ENCODE data around the gene CHMP4B. TPM values are rescaled to one million over a fixed set of nuclear protein-coding genes. Genes with fewer than 3 reads are reported as not detected.

The CHMP4B gene
- polyA plus RNA-seq, 1 donor, result 66.9 TPM

DNA sequence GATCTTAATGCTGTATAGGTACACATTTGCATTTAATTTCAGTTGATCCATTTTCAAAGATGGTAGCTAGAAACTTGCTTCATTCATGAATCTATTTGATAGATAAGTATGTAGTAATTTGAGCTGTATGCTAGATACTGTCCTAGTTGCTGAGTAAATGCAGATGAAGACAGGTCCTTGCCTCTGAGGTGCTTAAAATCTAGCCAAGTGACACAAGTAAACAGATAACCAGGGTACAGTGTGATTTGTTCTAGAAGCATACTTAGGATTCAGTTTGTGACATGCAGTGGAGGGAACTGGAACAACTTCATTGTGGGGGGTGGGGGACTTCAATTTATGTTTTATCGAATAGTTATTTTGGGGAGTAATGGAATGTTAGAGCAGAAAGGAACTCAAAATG is 9.2 kb downstream of the CHMP4B start:
- no peak for DNase-seq (ENCODE audit: low read depth)

DNA sequence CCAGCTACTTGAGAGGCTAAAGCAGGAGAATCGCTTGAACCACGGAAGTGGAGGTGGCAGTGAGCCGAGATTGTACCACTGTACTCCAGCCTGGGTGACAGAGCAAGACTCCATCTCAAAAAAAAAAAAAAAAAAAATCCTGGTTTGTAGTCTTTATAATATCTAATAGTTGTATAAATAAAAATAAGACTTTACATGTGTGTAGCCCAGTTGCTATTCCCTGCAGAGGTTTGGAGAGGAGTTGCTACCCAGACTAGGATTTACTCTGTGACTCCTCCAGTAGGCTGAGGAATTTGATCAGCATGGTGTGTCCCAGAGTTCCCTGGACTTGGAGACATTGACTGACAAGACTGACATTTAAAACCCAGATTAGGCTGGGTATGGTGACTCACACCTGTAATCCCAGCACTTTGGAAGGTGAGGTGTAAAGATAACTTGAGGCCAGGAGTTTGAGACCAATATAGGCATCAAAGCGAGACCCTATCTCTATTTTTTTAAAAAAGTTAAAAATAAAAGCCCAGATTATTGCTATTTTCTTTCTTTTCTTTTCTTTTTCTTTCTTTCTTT is 10.2 kb downstream of the CHMP4B start:
- no peak for DNase-seq (ENCODE audit: low read depth)

DNA sequence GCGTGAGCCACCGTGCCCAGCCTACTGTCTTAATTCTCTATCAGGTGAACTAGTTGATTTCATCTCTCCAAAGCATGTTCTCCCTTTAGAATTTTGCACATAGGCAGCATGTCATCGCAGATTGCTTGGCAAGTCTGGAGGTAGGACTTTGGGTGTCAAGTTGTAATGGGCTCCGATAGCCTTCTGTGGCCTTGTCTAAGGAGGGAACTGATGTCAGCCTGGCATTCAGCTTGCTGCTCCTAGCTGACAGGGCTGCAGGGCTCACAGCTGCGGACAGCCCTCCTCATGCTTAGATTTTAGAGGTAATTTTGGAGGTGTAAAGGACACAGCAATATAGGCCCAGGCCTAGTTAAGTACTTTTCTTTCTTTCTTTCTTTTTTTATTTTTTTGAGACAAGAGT is 11.3 kb downstream of the CHMP4B start:
- DNase-seq (ENCODE audit: low read depth), result no peak

DNA sequence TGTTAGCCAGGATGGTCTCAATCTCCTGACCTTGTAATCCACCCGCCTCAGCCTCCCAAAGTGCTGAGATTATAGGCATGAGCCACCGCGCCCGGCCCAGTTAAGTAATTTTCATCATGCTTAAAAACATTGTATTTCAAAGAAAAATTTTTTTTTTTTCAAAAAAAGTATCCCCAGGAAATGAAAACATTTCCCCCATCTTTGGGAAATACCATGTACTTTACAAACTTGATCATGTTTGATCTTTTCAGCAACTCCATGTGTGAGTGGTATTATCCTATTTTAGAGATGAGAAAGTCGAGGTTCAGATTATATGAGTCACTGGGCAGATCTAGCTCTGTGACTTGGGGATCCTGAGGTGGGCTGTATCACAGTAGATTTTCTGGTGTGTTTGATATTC is 11.8 kb downstream of the CHMP4B start:
- no peak for DNase-seq (ENCODE audit: low read depth)

DNA sequence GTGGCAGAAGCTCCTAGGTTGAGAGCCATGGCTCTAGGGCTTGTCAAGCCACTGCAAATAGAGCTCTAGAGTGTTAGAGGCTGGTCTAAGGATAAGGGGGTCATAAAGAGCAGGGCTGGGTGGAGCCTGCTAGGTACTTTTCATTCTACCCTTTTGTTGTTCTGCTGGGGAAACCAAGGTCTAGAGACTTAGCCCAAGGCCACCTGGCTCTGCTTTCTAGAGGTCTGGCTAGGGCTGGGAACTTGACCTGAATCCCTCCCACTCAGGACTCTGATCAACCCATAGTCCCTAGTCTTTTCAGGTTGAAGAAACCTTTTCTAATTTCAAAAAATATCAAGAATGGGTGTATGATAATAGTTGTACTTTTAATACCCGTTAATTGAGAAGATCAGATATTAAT is 13.7 kb downstream of the CHMP4B start:
- no peak for DNase-seq (ENCODE audit: low read depth)

DNA sequence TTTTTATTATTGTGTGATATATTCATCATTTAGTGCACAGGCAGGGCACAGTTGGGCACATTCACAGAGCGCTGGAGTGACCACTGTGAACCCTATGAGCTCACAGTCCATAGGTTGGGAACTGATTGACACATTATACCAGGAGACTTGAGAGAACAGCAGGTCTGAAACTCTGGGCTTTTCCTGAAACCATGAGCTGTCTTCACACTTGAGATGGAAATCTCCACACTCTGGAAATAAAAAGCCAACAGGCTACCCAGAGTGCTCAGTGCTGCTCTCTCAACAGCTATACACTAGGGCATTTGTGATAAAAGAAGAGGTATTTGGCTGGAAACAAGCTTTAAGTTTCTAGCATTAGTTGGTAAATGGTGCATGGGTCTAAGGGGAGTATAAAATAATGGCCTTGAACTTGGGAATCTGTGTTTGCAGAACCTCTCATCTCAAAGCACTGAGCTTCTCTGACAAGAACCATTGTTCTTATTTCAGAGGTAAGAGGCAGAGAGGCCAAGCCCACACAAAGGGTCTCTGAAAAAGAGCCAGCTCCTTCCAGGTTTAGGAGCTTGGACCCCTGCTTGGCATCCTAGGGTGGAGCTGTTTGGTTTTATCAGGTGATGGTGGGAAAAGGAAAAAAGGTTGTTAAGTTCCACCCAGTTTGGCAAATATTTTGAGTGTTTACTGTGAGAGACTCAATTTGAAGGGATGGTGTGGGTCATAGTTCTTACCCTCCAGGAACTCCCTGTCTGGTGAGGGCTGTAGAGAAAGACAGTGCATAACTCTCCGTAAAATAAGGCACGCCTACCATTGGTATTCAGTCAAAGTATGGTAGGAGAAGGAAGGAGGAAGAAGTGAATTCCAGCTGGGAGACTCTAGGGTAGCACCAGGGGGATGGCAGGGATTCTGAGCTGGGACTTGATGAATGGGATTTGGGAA is 14.5 kb downstream of the CHMP4B start:
- no peak for DNase-seq (ENCODE audit: low read depth)

DNA sequence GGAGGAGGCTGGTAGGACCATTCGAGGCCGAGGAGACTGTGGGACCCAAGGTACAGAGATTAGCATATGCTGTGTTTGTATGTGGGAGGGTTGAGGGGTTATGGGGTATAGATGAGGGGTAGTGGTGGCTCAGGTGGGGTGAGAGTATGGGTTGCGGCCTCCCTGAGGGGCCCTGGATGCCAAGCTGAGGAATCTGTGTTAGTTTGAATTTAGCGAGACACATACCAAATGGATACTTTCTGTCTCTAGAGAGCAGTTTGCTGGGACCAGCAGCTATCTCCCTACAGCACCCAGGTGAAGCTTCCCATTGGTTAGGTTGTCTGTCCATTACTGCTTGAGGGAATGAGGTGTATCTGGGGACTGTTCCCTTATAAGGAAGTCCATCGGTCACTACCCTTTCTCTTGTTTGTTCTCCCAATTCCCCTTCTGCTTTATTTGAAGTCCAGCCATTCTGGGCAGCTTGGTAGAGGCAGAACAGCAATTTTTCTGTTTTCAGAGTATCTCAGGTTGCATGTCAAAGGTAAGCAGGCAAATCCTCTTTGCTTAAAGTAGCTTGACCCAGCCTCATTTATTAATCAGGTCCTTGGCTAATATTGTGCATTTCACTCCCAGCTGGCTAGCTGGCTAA is 15.2 kb downstream of the CHMP4B start:
- no peak for DNase-seq (ENCODE audit: low read depth)

DNA sequence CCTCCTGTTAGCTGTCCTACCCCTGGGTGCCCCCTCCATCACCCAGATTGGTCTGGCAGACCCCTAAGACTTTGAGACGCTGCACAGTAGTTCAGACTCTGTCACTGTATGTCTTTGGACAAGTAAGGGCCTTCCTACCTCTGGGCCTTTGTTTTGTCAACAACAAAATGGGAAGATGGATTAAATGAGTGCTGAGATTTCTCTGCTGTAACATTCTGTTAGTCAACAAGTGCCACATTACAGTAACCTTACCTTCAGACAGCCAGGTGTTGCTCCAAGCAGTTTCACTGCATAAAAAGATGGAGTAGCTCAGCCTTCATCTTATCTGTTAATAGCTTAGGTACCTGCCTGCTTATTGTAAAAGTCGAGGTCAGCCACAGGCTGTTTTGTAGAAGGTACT is 16.0 kb downstream of the CHMP4B start:
- no peak for DNase-seq (ENCODE audit: low read depth)

DNA sequence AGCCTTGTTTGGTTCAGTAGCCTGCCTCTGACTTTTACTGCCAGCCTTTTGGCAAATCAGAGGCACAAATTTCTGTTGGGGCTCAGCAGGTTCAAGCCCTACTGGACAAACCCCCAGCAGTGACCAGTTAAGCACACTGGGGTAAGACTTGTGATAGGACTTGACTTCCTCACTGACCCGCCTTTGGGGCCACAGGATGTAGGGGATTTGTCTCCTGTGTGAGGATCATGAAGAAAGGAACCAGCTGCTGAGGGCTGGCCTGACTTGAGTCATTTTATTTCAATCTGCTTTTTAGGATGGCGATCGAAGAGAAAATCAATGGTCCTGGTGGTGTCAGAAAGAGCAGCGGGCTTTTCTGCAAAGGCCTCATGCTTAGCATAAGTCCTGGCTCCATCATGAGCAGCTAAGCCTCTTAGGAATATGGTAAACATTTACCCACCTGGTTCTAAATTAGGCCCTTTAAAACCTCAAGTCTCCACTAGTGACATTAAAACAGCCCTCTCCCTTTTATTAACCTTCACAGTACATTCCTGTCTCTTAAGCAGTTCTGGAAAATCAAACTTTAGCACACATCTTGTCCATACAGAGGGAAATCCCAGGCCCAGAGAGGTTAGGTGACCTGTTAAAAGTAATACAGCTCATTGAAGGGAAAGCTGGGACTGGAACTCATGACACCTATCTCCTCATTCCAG is 16.6 kb downstream of the CHMP4B start:
- DNase-seq (ENCODE audit: low read depth), result no peak

DNA sequence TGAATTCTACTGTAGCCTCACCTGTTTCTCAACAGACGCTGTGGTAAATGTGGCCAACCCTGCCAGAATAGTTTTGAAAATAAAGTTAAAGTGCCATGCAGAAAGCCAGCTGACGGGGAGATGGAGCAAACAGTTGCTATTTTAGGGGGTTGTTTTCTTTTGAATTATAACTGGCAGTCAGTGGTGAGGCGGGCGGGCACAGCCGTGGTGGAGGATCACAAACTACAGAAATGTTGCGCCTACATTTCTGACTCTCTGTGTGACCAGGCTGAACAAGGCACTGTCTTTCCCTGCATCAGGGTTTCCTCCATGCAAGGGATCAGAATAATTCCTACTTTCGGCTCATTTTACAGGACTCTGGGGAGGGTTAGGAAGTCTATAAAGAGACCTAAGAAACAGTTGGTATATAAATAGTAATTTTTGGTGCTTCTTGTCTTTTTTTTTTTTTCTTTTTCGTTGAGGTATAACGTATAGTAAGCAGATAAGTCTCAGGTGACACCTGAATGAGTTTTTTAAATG is 17.2 kb downstream of the CHMP4B start:
- no peak for DNase-seq (ENCODE audit: low read depth)

DNA sequence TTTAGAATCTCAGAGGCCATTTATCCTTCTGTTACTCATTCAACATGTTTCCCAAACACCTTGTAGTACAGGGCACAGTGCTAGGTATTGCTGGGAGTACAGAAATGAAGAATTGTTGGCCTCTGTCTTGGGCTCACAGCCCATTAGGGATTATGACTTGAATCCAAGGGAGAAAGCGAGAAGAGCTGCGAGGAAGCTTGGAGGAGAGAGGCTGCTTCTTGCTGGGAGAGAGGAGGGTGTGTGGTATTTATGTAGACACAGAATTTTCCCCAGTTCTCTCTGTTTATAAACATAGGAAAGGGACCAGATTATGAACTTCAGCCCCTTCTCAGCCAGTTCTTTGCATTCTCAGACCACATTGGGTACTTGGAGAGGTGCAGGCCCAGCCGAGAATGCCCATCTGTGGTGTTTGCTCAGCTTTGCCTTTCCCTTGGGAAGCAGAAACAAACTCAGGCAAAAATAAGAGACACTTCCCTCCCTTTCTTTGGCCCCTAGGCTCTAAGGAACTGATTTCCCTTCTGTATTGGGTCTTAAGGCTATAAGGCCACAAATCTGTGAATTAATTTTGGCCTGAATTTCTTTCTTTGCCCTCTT is 17.9 kb downstream of the CHMP4B start:
- no peak for DNase-seq (ENCODE audit: low read depth)

DNA sequence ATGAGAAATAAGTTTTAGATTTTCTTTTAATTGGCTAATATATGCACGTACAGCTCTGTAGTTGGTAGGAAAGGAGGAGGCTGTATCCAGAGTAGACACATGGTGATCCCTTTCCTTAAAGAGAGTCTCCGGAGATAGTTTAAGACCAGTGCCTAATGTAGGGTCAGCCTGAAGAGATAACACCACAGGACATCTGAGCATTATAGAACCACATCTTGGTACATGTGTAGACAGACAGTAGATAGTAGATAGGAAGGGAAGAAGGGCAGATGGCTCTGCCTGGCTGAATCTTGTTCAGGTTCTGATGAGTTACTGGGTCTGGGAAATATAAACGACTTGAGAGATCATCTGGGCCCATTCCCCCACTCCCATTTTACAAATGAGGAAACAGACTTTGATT is 18.5 kb downstream of the CHMP4B start:
- no peak for DNase-seq (ENCODE audit: low read depth)

DNA sequence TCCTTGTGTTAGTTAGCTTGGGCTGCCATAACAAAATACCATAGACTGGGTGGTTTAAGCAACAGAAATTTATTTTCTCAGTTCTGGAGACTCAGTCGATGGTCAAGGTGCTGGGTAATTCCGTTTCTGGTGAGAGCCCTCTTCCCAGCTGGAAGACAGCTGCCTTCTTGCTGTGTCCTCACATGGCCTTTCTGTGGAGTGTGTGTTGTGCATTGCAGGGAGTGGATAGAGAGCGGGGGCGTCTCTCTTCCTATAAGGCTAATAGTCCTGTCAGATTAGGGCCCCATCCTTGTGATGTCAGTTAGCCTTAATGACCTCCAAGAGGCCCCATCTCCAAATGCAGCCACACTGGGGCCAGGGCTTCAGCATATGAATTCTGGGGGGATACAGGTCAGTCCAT is 19.2 kb downstream of the CHMP4B start:
- DNase-seq (ENCODE audit: low read depth), result no peak

DNA sequence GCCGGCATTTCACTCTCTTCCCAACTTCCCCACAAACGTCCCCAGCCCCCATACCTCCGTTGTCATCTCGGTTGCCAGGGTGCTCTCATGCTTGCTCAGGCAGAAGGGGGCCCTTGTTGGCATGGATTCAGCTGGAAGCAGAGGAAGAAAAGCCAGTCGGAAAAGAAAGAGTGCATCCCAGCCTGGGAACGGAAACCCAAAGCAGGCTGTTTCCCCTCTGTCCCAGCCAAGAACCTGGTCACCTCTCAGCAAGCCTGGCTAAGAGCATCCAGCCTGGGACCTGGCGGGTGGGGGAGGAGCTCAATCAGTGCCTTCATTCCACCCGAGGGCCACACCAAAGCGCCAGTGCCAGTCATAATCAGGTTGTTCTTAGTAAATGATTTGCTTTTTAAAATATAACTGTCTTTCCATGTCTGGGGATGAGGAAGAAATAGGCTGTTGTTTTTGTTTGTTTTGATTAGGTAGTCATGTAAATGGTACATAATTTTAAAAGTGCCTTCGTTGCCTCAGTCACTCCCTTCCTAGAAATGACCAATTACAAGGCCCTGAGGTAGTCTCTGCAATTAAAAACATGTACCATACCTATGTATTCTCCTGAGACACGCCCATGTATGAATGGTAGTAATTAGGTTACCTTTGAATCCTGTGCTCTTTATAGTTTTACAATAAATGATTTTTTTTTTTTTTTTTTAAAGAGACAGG is 21.1 kb downstream of the CHMP4B start:
- no peak for DNase-seq (ENCODE audit: low read depth)

DNA sequence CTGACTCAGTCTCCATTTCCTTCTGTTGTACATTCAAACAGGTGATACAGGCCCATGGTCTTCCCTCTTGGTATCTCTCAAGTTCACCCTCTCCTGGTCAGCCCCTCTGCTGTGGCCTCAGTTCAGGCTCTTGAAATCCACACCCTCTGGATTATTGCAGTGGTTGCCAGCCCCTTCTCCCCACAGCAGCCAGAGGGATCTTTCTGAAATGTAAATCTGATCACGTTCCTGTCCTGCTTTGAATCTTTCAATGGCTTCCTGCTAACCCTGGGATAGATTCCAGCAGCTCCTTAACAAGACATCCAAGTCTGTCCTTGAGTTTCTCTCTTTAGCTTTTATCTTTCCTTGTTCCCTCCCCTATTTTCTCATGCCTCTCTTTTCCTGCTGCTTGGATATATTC is 22.2 kb downstream of the CHMP4B start:
- DNase-seq (ENCODE audit: low read depth), result no peak

DNA sequence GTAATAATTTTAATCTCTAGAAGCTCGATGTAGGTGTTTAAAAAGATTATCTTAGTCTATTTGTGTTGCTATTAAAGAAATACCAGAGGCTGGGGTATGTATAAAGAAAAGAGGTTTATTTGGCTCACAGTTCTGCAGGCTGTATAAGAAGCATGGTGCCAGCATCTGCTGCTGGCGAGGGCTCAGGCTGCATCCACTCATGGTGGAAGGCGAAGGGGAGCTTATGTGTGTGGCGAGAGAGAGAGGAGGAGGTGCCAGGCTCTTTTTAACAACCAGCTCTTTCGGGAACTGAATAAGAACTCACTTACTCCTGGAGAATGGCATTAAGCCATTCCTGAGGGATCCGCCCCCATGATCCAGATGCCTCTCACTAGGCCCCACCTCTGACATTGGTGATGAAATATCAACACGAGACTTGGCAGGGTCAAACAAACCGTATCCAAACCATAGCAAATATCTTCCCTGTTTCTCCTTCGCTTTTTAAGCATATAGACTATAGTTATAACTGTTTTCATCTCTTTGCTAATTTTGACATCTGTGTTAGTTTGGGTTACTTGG is 24.5 kb downstream of the CHMP4B start:
- no peak for DNase-seq (ENCODE audit: low read depth)

DNA sequence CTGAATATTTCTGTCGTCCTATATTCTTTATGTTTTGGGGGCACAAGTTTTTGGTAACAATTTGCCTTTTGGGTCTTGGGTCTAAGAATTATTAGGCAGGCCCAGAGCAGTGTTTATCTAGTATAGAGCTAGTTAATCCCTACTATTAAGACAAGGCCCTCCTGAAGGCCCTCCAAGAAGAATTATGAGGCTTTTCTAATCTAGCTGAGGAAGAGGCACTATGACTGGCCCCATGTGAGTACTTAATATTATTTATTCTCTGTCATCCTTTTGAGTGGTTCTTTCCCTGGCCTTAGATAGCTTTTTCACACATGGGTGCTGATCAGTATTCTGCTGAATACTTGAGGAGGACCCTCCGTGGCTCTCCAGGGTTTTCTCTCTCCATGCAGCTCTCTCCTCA is 25.1 kb downstream of the CHMP4B start:
- no peak for DNase-seq (ENCODE audit: low read depth)

DNA sequence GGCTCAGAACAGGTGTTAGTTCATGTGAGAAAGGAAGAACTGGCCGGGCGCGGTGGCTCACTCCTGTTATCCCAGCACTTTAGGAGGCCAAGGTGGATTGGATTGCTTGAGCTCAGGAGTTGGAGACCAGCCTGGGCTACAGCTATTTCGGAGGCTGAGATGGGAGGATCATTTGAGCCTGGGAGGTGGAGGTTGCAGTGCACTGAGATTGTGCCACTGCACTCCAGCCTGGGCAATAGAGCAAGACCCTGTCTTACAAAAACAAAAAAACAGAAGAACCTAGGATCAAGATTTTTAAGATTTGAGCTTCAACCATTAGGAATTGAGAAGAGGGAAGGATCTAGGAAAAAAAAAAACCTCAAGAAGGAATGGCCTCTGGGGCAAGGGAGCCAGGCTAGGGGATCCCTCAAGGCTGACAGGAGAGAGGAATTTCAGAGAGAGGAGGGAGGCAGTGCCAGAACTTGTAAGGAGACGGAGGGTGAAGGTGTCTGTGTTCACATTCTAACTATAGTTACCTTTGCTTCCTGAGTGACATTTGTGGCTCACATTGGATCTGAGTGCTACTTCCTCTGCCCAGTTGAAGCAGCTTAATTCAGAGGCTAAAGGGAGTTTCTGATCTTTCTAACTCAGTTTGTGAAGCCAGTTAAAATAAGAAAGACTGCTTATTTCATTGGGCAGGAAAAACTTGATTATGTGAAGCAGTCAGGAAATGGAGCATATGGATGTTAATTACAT is 26.1 kb downstream of the CHMP4B start:
- no peak for DNase-seq (ENCODE audit: low read depth)

DNA sequence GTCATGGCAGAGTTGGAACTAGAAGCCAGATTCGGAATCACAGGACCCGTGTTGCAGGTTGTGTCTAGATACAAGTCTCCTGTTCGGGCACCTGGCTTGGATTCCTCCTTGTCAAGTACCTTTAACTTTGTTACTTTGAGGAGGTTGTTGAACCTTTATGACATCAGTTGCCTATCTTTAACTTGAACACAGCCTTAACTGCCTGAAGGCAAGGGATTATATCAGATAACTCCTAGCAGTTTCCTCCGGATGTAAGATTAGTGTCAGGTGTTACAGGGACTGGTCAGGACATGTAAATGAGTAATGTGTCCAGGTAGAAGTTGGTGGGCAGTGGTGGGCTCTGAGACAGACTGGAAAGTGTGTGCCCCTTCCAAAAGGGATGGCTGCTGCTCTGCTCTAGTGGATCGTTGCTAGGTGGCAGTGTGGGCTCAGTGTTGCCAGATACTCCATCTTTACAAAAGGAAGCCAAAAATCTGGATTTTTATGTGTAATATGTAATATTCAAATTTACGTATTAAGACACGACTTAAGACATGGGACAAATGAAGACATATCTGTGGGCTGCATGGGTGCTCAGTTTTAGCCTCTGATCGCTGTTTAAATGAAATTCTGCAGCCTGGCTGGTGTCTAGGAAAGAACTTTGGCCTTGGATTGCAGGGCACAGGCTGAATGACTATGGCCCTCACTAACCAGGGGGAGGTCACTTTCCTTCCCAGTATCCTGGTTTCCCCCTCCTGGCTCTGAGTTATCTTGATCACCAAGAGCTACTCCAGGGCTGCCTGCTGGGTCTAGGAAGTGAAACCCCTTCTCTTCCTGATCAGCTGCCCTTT is 27.1 kb downstream of the CHMP4B start:
- DNase-seq (ENCODE audit: low read depth), result no peak

Data from forelimb muscle (tissue), 1 donor.